WTC11 (cell line): ENCODE data around the gene KEAP1. TPM values are rescaled to one million over a fixed set of nuclear protein-coding genes. Genes with fewer than 3 reads are reported as not detected.

ENCODE experiments used
- ATAC-seq: fragments of 200-7000 bp; cut with Tn5 transposase; 2 replicates; pipeline ENCODE4 v1.10.0; 2021; ENCODE audit warnings: mild to moderate bottlenecking, moderate library complexity
- CTCF ChIA-PET: fragments of 300-600 bp; sonication (Branson Sonifier 250); formaldehyde crosslinking; loops from one replicate; lab custom pipeline; 2021; ENCODE audit warnings: antibody characterized with exemption; lab: Charles Lee
- POLR2A ChIA-PET: fragments of 350-600 bp; sonication (Branson Sonifier 250); formaldehyde crosslinking; loops from one replicate; lab custom pipeline; 2021; ENCODE audit warnings: antibody characterized with exemption; lab: Charles Lee
- DNase-seq: peaks from one replicate; pipeline ENCODE4 v3.0.0; 2021; ENCODE audit warnings: low spot score
- H3K27ac Mint-ChIP-seq: 2 replicates; pipeline ENCODE4 v1.8.0; 2021; ENCODE audit warnings: mixed read lengths
- H3K27me3 Mint-ChIP-seq: 2 replicates; pipeline ENCODE4 v1.8.0; 2021; ENCODE audit warnings: low read depth, mild to moderate bottlenecking, moderate library complexity, mixed read lengths
- H3K36me3 Mint-ChIP-seq: 2 replicates; pipeline ENCODE4 v1.8.0; 2021; ENCODE audit warnings: mixed read lengths
- H3K4me1 Mint-ChIP-seq: 2 replicates; pipeline ENCODE4 v1.8.0; 2022; ENCODE audit warnings: mixed read lengths
- H3K4me3 Mint-ChIP-seq: 2 replicates; pipeline ENCODE4 v1.8.0; 2021; ENCODE audit warnings: mild to moderate bottlenecking, moderate library complexity, mixed read lengths
- H3K9me3 Mint-ChIP-seq: 2 replicates; pipeline ENCODE4 v1.8.0; 2021; ENCODE audit warnings: mixed read lengths
- FOXJ3 ChIP-seq: sonication (generic); formaldehyde crosslinking; IDR thresholded peaks from 2 replicates; pipeline ENCODE4 v1.9.0; 2021; ENCODE audit warnings: missing genetic modification reagents, mild to moderate bottlenecking, borderline replicate concordance
- FOXP1 ChIP-seq: sonication (generic); formaldehyde crosslinking; IDR thresholded peaks from 2 replicates; pipeline ENCODE4 v1.8.0; 2022; ENCODE audit warnings: missing genetic modification reagents, mild to moderate bottlenecking, moderate library complexity, borderline replicate concordance
- GABPB1 ChIP-seq: sonication (generic); formaldehyde crosslinking; IDR thresholded peaks from 2 replicates; pipeline ENCODE4 v1.8.1; 2023; ENCODE audit warnings: mild to moderate bottlenecking, missing genetic modification reagents
- HMGA2 ChIP-seq: fragments of 250-450 bp; sonication (Bioruptor Pico); IDR thresholded peaks from 2 replicates; pipeline ENCODE4 v1.4.0; 2021; ENCODE audit warnings: mild to moderate bottlenecking, moderate library complexity
- JAZF1 ChIP-seq: fragments of 250-450 bp; sonication (Bioruptor Pico); IDR thresholded peaks from 2 replicates; pipeline ENCODE4 v1.9.0; 2021; ENCODE audit warnings: moderate library complexity, mild to moderate bottlenecking, inconsistent platforms
- MXD4 ChIP-seq: fragments of 250-450 bp; sonication (Bioruptor Pico); IDR thresholded peaks from 2 replicates; pipeline ENCODE4 v1.8.0; 2021; ENCODE audit warnings: mild to moderate bottlenecking, moderate library complexity, borderline replicate concordance
- MYBL2 ChIP-seq: sonication (generic); formaldehyde crosslinking; IDR thresholded peaks from 2 replicates; pipeline ENCODE4 v1.8.1; 2023; ENCODE audit warnings: mild to moderate bottlenecking, moderate library complexity, missing genetic modification reagents
- NFE2L1 ChIP-seq: sonication (generic); formaldehyde crosslinking; IDR thresholded peaks from 2 replicates; pipeline ENCODE4 v1.8.1; 2023; ENCODE audit warnings: missing genetic modification reagents
- NR3C1 ChIP-seq: sonication (generic); formaldehyde crosslinking; conservative IDR thresholded peaks from 2 replicates; pipeline ENCODE4 v1.8.1; 2023; ENCODE audit warnings: low read depth, mild to moderate bottlenecking, missing genetic modification reagents
- RELA ChIP-seq: sonication (generic); formaldehyde crosslinking; IDR thresholded peaks from 2 replicates; pipeline ENCODE4 v1.8.1; 2022; ENCODE audit warnings: missing genetic modification reagents, mild to moderate bottlenecking, borderline replicate concordance
- TEAD4 ChIP-seq: sonication (generic); formaldehyde crosslinking; IDR thresholded peaks from 2 replicates; pipeline ENCODE4 v1.8.0; 2022; ENCODE audit warnings: mild to moderate bottlenecking, missing genetic modification reagents
- ZNF219 ChIP-seq: sonication (generic); formaldehyde crosslinking; IDR thresholded peaks from 2 replicates; pipeline ENCODE4 v1.8.0; 2023; ENCODE audit warnings: missing genetic modification reagents, mild to moderate bottlenecking, borderline replicate concordance
- total RNA-seq: library from RNA; stranded (reverse); gene quantifications from 3 replicates; pipeline ENCODE4 v1.2.3, GENCODE V29; 2021
- TF ChIP-seq, protein P1 (sequence below): sonication (generic); formaldehyde crosslinking; IDR thresholded peaks from 2 replicates; pipeline ENCODE4 v1.8.0; 2023; ENCODE audit warnings: missing genetic modification reagents
- TF ChIP-seq, protein P2 (sequence below): sonication (generic); formaldehyde crosslinking; IDR thresholded peaks from 2 replicates; pipeline ENCODE4 v1.8.0; 2022; ENCODE audit warnings: missing genetic modification reagents
- TF ChIP-seq, protein P3 (sequence below): sonication (generic); formaldehyde crosslinking; IDR thresholded peaks from 2 replicates; pipeline ENCODE4 v1.8.0; 2022; ENCODE audit warnings: mild to moderate bottlenecking, missing genetic modification reagents
- TF ChIP-seq, protein P4 (sequence below): sonication (generic); formaldehyde crosslinking; IDR thresholded peaks from 2 replicates; pipeline ENCODE4 v1.8.1; 2023; ENCODE audit warnings: mild to moderate bottlenecking, missing genetic modification reagents, moderate library complexity

Gene KEAP1
- total RNA-seq, 1 experiment from 2014 or later, result 68.7 TPM

DNA sequence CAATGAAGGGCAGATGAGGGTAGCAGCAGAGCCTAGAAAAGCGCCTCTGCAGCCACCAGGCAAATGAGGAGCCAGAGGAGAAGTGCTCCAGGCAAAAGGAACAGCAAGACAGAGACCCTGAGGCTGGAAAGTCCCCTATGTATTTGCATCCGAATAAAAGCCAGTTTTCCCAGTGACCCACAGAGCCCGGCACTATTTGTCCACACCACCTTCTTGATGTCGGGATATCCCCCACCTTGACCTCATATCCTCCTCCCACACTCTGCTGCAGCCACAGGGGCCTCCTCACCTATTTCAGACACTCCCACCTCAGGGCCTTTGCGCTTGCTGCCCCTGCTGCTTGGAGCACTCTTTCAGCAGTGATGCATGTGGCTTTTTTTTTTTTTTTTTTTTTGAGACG is 47.2 kb upstream of the KEAP1 start:
- Mint-ChIP-seq H3K27me3 (no peaks in the 10 kb centered on the region), H3K27ac (no peak overlapping the region), H3K36me3 (peaks cover 49% of the 10 kb centered on the region), H3K4me1 (no peaks in the 10 kb centered on the region), H3K9me3 (no peaks in the 10 kb centered on the region), H3K4me3 (no peak overlapping the region)
- CTCF ChIA-PET, result interaction anchor here (3.7 kb wide), 1 partner anchor 43 kb away, joined by 23 read pairs; no protein-coding TSS in a partner anchor
- TF ChIP-seq, protein P1, sequence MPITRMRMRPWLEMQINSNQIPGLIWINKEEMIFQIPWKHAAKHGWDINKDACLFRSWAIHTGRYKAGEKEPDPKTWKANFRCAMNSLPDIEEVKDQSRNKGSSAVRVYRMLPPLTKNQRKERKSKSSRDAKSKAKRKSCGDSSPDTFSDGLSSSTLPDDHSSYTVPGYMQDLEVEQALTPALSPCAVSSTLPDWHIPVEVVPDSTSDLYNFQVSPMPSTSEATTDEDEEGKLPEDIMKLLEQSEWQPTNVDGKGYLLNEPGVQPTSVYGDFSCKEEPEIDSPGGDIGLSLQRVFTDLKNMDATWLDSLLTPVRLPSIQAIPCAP, result no peak
- TF ChIP-seq ZNF219 (CRISPR knock-in tag) (no peak), FOXJ3 (CRISPR knock-in tag) (no peak), NFE2L1 (no peak), MYBL2 (CRISPR knock-in tag) (no peak), TEAD4 (no peak)
- ATAC-seq (no peak), DNase-seq (no peak)
- POLR2A ChIA-PET, result no interaction called here

DNA sequence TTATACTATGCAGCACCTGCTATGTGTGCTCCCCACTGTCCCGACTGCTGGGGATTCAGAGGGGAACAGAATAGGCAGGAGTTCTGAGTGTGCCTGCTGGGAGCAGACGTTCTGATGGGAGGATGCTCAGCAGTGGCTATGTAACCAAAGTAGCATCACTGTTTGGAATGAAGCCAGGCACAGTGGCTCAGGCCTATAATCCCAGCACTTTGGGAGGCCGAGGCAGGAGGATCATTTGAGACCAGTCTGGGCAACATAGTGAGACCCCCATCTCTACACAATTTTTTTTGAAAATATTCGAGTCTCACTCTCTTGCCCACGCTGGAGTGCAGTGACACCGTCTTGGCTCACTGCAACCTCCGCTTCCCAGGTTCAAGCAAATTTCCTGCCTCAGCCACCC is 46.6 kb upstream of the KEAP1 start:
- ChIA-PET POLR2A (no interaction called here), CTCF (no interaction called here)
- H3K27me3 Mint-ChIP-seq, result no peaks in the 10 kb centered on the region
- no peak for ATAC-seq
- H3K36me3 Mint-ChIP-seq, result peaks cover 52% of the 10 kb centered on the region
- no peak overlapping the region for H3K27ac Mint-ChIP-seq
- no peaks in the 10 kb centered on the region for H3K9me3 Mint-ChIP-seq
- TF ChIP-seq JAZF1 (CRISPR knock-in tag) (no peak), GABPB1 (CRISPR knock-in tag) (no peak), HMGA2 (CRISPR knock-in tag) (no peak), NR3C1 (no peak), MXD4 (CRISPR knock-in tag) (no peak)
- TF ChIP-seq, protein P2, sequence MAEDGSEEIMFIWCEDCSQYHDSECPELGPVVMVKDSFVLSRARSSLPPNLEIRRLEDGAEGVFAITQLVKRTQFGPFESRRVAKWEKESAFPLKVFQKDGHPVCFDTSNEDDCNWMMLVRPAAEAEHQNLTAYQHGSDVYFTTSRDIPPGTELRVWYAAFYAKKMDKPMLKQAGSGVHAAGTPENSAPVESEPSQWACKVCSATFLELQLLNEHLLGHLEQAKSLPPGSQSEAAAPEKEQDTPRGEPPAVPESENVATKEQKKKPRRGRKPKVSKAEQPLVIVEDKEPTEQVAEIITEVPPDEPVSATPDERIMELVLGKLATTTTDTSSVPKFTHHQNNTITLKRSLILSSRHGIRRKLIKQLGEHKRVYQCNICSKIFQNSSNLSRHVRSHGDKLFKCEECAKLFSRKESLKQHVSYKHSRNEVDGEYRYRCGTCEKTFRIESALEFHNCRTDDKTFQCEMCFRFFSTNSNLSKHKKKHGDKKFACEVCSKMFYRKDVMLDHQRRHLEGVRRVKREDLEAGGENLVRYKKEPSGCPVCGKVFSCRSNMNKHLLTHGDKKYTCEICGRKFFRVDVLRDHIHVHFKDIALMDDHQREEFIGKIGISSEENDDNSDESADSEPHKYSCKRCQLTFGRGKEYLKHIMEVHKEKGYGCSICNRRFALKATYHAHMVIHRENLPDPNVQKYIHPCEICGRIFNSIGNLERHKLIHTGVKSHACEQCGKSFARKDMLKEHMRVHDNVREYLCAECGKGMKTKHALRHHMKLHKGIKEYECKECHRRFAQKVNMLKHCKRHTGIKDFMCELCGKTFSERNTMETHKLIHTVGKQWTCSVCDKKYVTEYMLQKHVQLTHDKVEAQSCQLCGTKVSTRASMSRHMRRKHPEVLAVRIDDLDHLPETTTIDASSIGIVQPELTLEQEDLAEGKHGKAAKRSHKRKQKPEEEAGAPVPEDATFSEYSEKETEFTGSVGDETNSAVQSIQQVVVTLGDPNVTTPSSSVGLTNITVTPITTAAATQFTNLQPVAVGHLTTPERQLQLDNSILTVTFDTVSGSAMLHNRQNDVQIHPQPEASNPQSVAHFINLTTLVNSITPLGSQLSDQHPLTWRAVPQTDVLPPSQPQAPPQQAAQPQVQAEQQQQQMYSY (CRISPR knock-in tag), result no peak
- TF ChIP-seq, protein P3, sequence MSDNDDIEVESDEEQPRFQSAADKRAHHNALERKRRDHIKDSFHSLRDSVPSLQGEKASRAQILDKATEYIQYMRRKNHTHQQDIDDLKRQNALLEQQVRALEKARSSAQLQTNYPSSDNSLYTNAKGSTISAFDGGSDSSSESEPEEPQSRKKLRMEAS (CRISPR knock-in tag), result no peak
- TF ChIP-seq, protein P4, sequence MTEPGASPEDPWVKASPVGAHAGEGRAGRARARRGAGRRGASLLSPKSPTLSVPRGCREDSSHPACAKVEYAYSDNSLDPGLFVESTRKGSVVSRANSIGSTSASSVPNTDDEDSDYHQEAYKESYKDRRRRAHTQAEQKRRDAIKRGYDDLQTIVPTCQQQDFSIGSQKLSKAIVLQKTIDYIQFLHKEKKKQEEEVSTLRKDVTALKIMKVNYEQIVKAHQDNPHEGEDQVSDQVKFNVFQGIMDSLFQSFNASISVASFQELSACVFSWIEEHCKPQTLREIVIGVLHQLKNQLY (CRISPR knock-in tag), result no peak
- DNase-seq, result no peak
- H3K4me3 Mint-ChIP-seq, result no peak overlapping the region
- H3K4me1 Mint-ChIP-seq, result 0 out of 2 replicates have a peak, but pooled peaks cover 2% of the 10 kb centered on the region

DNA sequence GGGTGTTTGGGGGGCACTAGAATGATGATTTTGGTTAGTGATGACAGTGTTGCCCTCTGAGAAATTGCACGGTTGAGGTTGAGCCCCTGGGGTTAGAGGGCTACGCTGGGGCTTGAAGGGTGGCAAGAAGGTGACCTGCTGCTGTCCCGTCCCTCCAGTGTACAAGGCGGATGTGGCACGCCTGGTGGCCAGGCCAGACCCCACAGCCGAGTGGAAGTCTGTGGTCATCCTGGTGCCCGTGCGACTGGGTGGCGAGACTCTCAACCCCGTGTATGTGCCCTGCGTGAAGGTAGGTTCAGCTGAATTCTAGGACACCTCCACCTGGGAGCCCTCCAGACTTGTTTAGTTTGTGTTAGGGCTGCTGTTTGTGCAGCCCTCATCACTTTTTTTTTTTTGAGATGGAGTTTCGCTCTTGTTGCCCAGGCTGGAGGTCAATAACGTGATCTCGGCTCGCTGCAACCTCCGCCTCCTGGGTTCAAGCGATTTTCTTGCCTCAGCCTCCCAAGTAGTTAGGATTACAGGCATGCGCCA is 45.7 kb upstream of the KEAP1 start:
- Mint-ChIP-seq H3K36me3 (peaks cover 49% of the 10 kb centered on the region), H3K27me3 (no peaks in the 10 kb centered on the region), H3K4me3 (no peak overlapping the region), H3K27ac (no peak overlapping the region), H3K4me1 (0 out of 2 replicates have a peak, but pooled peaks cover 2% of the 10 kb centered on the region), H3K9me3 (no peaks in the 10 kb centered on the region)
- POLR2A ChIA-PET, result no interaction called here
- DNase-seq, result no peak
- TF ChIP-seq FOXP1 (no peak), RELA (CRISPR knock-in tag) (no peak), NFE2L1 (no peak)
- no peak for ATAC-seq
- CTCF ChIA-PET, result no interaction called here
